ENCODE results near the gene CUX1.
A peak's percentile ranks its signal among the peaks of the same experiment; 100 is the strongest.

Gene CUX1

GRCh38 chr7:101891936-101892640, 74.7 kb downstream of the CUX1 start:
- DNase-seq, result no peak

- no peak for DNase-seq
Measured at GRCh38 chr7:101893341-101894082, 76.1 kb downstream of the CUX1 start.

- no peak for DNase-seq
Measured at GRCh38 chr7:101896316-101896715, 78.9 kb downstream of the CUX1 start.

- no peak for DNase-seq
Measured at GRCh38 chr7:101896941-101897340, 79.5 kb downstream of the CUX1 start.

GRCh38 chr7:101898106-101898505, 80.7 kb downstream of the CUX1 start:
- no peak for DNase-seq

GRCh38 chr7:101899616-101900015, 82.2 kb downstream of the CUX1 start:
- DNase-seq, result no peak

- peak in 47 of 58 donors; percentile 9 to 64 (median 32) for DNase-seq
Measured at GRCh38 chr7:101900103-101900502, 82.7 kb downstream of the CUX1 start.

- no peak for DNase-seq
Measured at GRCh38 chr7:101901661-101902491, 84.5 kb downstream of the CUX1 start.

- no peak for DNase-seq
Measured at GRCh38 chr7:101902680-101903514, 85.5 kb downstream of the CUX1 start.

GRCh38 chr7:101903515-101903868, 86.1 kb downstream of the CUX1 start:
- no peak for DNase-seq

- DNase-seq, result no peak
Measured at GRCh38 chr7:101904019-101904418, 86.6 kb downstream of the CUX1 start.

GRCh38 chr7:101905203-101905865, 87.9 kb downstream of the CUX1 start:
- no peak for DNase-seq

GRCh38 chr7:101906291-101907240, 89.1 kb downstream of the CUX1 start:
- DNase-seq, result no peak

GRCh38 chr7:101910991-101911799, 93.8 kb downstream of the CUX1 start:
- DNase-seq, result peak in 1 of 58 donors; percentile 12

- no peak for DNase-seq
Measured at GRCh38 chr7:101911800-101912715, 94.6 kb downstream of the CUX1 start.

- no peak for DNase-seq
Measured at GRCh38 chr7:101912716-101913110, 95.3 kb downstream of the CUX1 start.

GRCh38 chr7:101913247-101913721, 95.9 kb downstream of the CUX1 start:
- DNase-seq, result no peak
